ENCODE results near the gene MAPT.
"Not testable (repeated sequence)": the region's sequence is repeated elsewhere in the genome, so short reads cannot be mapped to it uniquely, and the experiment has no call there.

- TF ChIP-seq CTCF, POLR2AphosphoS5 (IDR thresholded peaks at IDR 0.05): not testable (repeated sequence)
Measured at GRCh38 chr17:46019408-46019925, 125.1 kb downstream of the MAPT start.
